HG03342 (cell line): ENCODE data around the gene KRTAP5-2.
"Not testable (repeated sequence)": the region's sequence is repeated elsewhere in the genome, so short reads cannot be mapped to it uniquely, and the experiment has no call there.

Source experiments
- ATAC-seq: cut with Tn5 transposase; IDR thresholded peaks from one replicate; pipeline ENCODE4 v1.9.1; 2021; ENCODE audit warnings: mild to moderate bottlenecking, moderate library complexity; ENCODE audit not compliant: unreplicated experiment

KRTAP5-2 gene

DNA sequence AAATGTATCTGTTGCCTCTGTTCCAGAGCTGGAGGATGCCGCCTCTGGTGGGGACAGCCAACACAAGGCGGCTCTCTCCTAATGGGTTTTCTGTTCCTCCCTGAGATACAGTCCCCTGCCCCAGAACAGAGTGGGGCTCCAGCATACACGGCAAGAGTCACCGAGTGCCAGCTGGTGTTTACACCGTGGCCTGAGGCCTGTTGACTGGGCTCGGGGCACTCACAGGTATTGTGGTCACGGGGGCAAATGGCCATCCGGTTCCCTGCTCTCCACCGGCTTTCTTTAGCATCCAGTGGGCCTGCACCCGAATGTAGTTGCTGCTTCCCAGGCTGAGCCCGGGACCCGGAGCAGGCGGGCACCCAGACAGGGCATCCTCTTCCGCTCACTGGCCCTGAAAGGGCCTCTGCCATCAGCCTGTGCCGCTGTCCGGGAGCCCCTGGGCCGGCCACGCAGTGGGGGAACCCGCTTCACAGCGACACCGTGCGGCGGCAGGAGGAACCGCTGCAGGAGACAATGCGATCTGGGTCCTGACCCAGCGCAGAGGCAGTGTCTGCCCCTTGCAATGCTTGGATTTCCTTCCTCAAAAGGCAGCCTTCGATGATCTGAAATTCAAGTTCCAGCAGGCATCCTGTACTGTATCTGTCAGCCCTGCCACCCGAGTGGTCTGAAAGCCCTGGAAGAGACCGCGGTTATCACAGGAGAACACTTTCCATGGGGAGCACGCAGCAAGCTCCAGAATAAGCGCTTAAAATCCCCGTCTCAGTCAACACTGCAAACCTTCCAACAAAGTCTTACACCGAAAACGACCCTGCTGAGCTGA is 30.6 kb upstream of the KRTAP5-2 start:
- ATAC-seq, result no peak

DNA sequence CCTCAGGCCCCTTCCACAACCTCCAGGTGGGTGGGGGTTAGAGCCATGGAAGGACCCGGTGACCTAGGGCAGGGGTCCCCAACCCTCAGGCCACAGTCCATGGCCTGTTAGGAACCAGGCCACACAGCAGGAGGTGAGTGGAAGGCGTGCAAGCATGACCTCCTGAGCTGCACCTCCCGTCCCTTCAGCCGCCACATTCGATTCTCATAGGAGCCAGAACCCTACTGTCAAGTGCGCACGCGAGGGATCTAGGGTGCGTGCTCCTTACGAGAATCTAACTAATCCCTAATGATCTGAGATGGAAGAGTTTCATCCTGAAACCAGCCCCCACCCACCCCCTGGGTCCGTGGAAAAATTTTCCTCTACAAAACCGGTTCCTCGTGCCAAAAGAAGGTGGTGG is 27.4 kb upstream of the KRTAP5-2 start:
- ATAC-seq, result no peak

DNA sequence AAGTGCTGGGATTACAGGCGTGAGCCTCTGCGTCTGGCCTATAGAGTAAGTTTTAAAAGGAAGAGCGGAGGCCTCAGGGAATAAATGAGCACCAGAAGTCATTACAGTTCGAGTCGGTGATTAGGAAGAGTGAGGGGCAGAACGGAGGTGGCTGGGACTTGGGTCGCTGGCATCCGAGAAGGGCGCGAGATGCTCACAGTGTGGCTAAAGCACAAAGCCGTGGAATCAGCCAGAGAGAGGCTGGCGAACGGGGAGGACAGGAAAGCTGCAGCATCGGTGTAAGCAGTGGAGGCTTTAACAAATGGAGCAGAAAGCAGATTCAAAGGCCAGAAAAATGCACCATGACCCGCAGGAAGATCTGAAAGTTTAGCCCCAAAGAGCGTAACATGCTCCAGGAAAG is 26.5 kb upstream of the KRTAP5-2 start:
- ATAC-seq, result no peak

DNA sequence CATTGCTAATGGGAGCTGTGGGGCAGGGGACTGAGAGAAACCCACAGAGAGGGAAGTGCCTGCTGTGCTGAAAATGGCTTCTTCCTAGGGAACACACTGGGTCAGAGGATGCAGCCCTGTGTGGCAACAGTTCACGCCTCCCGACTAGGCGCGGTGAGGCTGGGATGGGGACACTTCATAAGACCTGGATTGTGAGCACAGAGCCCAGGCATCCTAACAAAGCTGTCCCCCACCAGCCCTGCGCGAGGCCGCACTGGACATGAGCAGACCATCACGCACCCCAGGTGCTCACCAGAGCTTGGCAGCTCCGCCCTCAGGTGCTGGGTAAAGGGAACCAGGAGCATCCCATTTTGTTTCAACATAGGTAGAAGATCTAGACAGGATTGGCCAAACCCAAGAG is 25.6 kb upstream of the KRTAP5-2 start:
- no peak for ATAC-seq

DNA sequence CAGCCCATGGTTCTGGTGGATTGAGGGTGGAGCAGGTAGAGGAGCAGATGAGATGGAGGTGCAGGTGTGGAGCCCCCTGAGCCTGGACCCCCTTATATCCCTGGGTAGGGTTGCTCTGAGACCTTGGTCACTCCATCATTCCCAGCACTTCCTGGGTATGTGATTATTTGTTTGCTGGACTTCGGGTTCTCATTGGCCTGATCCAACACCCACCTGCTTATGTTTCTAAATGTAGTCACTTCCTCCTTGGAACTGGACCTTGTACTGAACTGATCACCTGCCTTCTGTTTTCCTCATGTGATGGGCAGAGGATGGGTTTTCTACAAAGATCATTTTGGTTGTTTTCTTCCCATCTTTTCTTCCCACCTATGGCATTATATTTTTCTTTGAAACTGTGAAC is 24.0 kb upstream of the KRTAP5-2 start, which contains the start of gene KRTAP5-4:
Gene KRTAP5-4, minus strand, starts transcription at position 53 of the 400 bp plus-strand sequence. Its CDS starts 45 bp downstream, at position 8.
- ATAC-seq, result no peak

DNA sequence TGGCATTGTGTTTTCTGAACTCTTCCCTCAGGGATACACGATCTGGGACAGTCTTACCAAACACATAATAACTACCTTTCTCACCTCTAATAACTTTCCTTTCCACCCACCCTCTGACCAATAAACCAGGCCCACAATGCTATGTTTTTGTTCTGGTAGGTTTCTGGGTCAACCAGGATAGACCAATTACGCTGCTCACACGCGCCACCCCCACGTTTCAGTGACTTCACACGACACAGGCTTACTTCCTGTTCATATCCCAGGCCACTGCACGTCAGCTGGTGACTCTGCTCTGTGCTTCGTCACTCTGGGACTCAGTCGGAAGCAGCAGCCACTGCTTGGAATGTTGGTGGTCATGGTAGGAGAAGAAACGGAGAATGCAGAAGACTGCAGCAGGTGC is 21.4 kb upstream of the KRTAP5-2 start:
- ATAC-seq, result no peak

DNA sequence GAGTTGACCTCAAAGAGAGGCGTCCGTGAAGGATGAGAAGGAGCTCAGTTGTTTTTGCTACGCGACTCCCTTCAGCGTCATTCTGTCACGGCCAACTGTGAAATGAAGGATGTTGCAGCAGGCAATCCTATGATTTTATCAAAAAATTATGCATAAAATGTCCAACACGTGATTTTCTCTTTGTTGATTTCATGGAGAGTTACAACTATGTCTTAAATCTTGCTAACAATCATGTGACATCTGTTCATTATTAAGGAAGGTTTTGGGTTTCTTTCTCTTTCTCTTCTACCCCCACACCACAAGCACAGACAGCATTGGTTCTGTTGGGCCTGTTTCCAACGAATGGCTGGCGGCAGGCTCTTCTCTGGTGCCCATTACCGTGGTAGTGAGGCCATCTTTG is 20.1 kb upstream of the KRTAP5-2 start:
- no peak for ATAC-seq

DNA sequence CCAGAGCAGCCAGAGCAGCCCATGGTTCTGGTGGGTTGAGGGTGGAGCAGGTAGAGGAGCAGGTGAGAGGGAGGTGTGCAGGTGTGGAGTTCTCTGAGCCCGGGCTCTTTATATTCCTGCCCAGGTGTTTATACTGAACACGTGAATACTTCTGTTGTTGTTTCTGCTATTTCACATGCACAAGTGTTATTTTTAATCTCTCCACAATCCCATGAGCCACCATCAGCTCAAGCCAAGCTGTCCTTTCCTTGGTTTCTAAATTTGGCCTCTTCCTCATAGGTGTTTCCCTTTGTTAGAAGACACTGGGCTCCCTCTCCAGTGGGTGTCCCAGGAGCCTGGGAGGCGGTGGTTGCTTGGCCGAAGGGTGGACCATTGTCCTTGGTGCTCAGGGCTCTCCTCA is 10.3 kb upstream of the KRTAP5-2 start, which contains the start of gene KRTAP5-3:
Gene KRTAP5-3, minus strand, starts transcription at position 101 of the 400 bp plus-strand sequence. Its CDS starts 78 bp downstream, at position 23.
- no peak for ATAC-seq

DNA sequence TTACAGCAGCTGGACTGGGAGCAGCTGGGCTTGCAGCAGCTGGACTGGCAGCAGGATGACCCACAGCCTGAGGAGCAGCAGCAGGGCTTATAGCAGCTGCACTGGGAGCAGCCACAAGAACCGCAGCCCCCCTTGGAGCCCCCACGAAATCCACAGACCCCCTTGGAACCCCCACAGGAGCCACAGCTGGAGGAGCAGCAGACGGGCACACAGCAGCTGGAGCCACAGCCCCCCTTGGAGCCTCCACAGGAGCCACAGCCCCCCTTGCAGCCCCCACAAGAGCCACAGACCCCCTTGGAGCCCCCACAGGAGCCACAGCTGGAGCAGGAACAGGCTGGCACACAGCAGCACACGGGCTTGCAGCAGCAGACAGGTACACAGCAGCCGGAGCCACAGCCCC is 9.8 kb upstream of the KRTAP5-2 start:
- not testable (repeated sequence) for ATAC-seq

DNA sequence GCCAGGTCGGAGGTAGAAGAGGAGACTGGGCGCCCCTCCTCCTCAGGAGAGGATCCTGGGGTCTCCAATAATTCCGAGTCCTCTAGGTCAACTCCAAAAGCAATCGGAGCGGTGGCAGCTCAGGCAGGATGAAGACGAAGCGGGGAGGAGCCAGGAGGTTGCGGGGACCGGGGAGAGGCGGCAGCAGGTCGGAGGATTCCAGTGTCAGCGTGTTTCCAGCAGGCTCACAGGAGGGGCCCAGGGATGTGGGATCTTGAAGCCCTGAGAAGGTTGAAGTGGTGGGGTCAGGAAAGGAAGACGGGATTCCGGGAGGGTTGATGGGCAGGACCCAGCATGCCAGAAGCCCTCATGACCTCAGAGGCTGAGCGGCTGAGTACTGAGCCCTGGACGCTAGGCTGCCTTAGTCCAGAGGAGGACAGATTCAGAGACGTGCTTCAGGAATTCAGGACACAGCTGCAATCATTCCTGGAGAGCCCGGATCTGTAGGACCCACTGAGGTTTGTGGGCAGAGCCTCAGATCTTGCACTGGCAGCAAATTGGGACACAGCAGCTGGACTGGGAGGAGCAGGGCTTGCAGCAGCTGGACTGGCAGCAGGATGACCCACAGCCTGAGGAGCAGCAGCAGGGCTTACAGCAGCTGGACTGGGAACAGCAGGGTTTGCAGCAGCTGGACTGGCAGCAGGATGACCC is 9.2 kb upstream of the KRTAP5-2 start:
- ATAC-seq, result not testable (repeated sequence)

DNA sequence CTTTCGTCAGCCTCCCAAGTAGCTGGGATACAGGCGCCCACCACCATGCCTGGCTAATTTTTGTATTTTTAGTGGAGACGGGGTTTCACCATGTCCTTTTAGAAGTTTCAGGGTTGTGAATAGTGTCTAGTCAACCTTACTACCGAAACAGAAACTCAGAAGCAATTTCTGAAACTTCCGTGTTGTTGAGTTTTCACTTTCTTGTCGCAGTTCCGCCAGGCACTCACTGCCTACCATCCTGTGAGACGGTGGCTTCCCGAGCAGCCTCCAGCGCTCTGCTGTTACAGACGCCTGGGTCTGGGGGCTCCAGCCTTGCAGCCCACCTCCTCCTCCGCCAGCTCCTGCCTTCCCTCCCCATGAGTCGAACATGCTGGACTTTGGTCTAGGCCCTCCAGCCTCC is 7.8 kb upstream of the KRTAP5-2 start:
- peak; percentile 84 for ATAC-seq

DNA sequence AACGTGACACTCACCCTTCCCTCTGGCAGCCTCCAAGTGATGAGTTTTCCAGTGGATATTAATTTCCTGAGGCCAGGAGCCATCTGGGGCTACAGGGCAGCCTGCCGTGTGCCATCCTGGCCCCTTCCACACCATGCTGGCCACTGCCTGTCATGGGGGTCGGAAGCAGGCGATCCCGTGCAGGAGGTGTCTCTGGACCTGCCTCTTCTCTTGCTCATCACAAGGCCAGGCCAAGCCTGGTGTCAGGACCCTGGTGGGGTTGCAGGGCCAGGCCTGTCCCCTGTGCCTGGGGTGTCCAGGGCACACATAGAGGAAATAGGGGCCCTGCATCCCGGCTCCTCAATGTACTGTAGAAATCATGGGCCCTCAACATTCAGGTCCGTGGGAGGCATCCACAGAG is 6.6 kb upstream of the KRTAP5-2 start:
- no peak for ATAC-seq

DNA sequence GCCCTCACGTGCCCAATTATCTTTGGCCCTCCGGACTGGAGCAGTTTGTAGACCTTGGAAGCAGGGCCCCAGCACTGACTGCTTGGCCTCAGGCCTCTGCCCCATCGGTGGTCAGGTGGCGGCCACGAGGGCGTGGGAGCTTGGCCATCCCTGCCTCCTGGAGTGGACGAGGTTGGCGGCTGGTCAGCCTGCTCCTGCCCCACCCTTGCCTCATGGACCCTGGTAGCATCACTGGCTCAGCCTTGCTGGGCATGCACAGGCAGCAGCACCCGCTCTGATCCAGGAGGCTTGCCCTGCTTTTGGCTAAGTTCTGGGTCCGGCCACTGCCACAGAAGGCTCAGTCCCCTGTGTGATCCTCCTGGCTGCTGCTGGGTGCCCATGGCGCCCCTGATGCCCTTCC is 6.1 kb upstream of the KRTAP5-2 start:
- ATAC-seq, result no peak

DNA sequence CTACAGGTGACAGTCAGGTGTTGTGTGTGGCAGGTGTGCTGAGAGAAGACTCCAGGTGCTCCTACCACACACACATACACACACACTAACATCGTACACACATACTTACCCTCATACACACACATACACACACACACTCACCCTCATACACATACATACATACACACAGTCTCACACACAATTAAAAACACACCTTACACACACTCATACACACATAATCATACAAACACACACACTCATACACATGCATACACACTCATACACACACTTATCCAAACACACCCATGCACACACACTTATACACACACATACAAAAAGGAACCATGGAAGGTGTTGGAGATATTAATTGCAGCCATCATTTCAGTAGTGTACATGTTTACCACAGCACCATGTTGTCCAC is 5.5 kb upstream of the KRTAP5-2 start:
- ATAC-seq, result no peak

DNA sequence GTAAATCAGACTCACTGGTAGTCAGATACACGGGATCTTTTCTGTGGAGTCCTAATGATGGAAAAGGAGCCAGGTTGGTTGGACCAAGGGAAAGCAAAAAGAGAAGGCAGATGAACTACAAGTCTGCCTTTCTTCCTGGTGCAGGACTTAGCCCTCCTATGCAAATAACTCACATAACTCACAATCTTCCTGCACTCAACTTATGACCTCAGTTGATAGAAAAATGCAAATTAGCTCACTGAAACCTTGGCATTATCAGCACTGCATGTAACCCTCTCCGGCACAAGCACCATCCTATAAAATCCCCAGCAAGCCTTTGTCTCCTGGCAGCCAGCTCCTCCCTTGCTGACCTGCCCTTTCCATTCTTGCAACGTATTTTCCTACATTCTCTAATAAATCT is 3.6 kb upstream of the KRTAP5-2 start:
- not testable (repeated sequence) for ATAC-seq

DNA sequence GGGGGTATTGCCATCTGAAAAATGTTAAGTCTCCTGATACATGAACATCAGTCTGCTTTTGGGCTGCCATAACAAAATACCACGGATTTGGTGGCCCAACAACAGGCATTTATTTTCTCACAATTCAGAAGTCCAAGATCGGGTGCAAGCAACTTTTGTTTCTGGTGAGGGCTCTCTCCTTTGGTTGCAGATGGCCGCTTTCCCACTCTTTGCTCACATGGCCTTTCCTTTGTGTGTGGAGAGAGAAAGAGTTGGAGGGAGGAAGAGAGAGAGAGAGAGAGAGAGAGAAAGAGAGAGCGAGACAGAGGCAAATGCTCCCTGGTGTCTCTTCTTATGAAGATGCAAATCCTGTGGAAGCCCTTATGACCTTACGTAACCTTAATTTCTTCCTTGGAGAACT is 2.5 kb upstream of the KRTAP5-2 start:
- ATAC-seq, result no peak

DNA sequence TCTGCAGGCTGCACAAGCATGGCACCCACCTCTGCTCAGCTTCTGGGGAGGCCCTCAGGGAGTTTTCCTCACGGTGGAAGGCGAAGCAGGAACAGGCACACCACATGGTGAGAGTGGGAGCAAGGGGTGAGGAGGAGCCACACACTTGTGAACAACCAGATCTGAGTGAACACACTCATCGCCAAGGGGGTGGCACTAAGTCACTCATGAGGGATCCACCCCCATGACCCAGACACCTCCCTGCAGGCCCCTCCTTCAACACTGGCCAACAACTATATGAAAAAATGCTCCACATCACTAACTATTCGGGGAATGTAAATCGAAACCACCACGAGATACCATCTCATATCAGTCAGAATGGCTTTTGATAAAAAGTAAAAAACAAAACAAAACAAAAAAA is 722 bp upstream of the KRTAP5-2 start:
- ATAC-seq, result no peak

DNA sequence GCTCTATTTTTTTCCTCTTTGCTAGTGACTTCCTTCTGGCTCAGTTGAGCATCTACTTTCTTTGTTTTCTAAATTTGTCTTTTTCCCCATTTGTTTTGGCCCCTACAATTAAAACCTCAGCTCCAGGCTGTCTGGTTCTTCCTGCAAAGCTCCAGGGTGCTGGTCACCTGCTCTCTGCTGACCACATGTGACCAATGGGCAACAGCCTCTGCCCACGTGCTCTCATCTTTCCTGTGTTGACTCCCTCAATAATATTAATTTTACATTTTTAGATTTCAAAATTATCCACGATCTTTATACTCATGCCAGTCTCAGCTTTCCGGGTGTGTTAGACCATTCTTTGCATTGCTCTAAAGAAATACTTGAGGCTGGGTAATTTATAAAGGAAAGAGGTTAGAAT is 312 bp upstream of the KRTAP5-2 start:
- ATAC-seq, result not testable (repeated sequence)

DNA sequence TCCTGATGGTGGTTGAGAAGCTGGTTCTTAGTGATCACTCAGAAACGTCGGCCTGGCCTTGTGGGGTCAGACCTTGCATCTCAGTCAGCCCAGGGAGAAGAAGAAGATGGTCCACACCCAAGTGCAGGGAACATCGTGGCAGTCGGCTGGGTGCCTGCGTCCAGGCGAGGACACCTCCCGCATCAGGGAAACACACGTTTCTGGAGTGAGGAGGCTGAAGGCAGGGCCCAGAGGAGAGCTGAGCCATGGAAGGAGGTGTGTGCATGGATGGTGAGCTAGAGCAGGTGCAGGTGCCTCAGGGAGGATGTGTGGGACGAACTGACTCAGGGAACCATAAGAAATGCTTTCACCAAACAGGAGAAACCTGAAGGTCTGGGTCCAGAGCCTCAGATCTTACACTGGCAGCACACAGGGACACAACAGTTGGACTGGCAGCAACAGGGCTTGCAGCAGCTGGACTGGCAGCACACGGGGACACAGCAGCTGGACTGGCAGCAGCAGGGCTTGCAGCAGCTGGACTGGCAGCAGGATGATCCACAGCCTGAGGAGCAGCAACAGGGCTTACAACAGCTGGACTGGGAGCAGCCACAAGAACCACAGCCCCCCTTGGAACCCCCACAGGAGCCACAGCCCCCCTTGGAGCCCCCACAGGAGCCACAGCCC is 632 bp downstream of the KRTAP5-2 start:
- no peak for ATAC-seq

DNA sequence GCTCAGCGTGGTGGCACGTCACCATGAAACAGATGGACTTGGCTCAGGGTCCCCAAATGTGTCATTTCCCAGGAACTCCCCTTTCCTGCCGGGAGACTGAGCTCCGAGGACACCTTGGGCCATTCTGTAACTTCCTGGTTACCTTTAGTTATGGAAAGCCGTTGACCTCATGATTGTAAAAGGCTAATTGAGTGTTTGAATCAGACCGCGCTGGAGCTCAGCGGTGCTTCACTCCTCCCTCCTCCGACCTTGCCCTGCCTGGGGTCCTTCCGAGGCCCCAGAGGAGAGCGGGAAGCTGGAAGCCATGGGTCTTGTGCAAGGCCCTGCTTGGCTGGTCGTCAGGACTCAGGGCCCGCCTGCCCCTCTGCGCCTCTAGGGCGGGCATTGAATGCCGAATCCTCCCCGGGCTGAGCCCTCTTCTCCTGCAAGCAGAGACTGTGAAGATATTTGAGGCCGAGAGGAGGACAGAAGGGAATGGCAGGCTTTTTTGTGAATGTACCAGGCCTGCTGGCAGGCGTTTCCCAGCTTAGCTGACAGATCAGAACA is 1.4 kb downstream of the KRTAP5-2 start:
- not testable (repeated sequence) for ATAC-seq

DNA sequence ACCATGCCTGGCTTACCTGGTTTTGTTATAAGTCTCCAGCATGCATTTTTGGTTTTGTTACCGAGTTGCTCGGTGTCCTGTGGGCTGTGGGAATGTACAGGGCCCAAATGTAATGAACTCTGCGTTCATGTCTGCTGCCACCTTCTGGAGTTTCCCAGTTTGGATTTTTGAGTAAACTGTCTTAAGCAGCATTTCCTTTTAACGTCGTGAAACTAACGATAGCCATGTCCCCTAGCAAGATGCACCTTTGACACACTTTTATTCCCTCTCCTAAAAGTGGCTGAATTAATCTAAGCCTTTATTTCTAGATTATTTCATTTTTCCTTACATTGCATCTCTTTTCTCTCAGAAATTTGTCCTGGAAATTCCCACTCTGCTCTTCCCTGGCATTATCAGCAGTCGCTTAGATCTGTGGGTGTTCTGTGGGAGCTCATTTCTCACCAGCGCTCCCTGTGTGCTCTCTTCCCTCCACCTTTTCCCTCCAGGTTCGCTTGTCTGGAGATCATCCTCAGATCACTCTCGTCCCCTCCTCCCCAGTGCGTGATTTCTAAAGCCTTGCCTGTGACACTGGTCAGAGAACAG is 2.0 kb downstream of the KRTAP5-2 start:
- not testable (repeated sequence) for ATAC-seq
